ENCODE data around the gene WDR27.
"Not testable (repeated sequence)": the region's sequence is repeated elsewhere in the genome, so short reads cannot be mapped to it uniquely, and the experiment has no call there.

WDR27 gene

DNA sequence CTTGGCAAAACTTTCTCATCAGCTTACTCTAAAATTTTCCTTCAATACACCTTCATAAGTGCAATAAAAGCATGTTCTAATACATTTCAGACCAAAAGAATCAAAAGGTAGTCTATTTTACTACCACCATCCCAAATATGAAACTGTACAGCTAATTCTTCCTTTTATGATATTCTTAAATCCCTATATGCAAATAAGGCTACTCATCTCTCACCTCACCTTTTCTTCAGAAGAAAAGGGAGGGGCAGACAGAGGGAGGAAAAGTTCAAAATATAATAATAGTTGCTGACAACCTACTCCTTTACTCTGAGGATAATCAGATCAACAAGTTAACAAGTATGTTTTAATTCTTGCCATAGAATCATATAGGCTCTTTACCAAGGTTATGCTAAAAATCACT, 7.5 kb upstream of the WDR27 start:
- no peak for DNase-seq

DNA sequence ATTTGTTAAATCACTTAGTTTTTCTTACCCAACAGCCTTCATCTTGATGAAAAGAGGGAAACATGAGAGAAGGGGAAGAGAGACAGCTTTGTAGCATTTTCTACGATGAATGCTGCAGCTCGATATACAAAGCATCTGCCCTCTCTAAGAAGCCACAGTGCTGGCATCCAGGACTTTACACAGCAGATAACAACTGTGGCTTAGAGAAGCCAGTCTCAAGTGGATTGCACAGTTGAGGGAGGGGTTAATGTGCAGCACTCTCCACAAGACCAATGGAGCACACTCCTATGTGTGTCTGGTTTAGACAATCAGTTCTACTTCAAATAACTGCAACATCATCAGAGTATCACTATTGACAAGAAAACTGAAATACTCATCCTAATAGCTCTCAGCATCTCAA, 5.9 kb upstream of the WDR27 start:
- DNase-seq: no peak

DNA sequence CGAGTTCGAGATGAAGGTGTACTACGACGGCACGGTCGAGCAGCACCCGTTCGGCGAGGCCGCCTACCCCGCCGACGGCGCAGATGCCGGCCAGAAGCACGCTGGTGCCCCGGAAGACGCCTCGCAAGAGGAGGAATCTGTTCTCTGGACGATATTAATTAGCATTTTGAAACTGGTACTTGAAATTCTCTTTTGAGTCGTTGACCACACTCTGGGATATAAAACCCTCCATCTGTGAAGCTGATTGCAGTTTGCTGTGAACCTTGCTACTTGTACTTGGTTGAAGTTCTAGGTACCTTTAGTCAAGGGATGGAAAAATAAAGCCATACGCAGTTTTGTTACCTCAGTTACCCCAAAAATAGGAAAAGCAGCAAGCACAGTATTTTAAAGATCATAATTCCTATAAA, 1.0 kb upstream of the WDR27 start:
- no peak for DNase-seq

DNA sequence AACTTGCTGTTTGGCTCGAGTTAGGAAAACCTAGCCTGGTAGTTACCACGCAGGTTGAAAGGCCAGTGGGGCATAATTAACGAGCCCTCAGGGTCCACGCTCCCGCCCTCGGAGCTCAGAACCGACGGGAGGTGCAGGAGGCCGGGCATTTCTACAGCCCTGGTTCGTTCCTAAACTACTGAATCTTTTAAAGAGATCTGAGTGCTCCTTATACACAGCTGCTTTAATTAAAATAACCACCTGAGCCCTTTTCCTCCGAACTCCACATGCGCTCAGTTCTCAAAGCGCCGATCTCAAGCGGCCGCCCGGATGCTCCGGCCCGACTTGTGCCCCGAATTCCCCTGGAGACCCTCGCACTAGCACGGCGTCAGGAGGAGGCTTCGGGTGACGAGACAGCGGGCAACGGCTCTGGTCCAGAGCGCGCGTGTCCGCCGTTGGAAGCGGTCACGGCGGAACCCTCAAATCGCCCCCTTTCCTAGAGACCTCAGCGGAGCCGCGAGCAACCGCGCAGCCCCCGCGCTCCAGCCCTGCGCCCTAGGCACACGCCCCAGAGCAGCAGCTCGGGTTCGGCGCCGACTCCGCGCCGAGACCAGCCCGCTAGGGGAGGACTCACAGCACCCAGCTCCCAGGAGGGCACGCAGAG, 397 bp downstream of the WDR27 start:
- DNase-seq: peak; percentile 13

DNA sequence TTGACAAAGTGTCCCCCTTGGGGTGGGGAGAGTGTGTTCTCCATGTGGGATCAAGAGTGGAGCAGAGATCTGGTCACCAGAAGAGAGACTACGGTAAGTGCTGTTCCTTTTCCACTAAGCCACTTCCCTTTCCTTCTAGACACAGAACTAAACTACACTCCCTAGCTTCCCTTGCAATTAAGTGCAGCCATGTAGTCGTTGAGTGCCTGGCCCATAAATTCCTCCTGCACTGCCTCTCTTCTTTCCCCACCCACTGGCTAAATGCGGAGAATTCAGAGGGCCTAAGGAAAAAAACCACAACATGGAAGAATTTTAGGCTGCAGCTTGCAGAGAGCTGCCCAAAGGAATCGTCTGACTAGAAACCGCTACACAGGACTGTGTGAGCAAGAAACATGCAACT, 1.5 kb downstream of the WDR27 start:
- no peak for DNase-seq

DNA sequence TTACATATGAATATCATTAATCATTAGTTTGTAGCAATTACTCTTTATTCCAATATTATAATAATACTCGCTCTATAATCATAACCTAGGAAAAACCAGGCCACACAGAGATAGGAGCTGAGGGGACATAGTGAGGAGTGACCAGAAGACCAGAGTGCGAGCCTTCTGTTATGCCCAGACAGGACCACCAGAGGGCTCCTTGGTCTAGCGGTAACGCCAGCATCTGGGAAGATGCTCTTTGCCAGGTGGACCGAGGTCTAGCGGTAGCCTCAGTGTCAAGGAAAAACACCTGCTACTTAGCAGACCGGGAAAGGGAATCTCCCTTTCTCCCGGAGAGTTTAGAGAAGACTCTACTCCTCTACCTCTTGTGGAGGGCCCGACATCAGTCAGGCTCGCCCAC, 4.7 kb downstream of the WDR27 start:
- DNase-seq: not testable (repeated sequence)

DNA sequence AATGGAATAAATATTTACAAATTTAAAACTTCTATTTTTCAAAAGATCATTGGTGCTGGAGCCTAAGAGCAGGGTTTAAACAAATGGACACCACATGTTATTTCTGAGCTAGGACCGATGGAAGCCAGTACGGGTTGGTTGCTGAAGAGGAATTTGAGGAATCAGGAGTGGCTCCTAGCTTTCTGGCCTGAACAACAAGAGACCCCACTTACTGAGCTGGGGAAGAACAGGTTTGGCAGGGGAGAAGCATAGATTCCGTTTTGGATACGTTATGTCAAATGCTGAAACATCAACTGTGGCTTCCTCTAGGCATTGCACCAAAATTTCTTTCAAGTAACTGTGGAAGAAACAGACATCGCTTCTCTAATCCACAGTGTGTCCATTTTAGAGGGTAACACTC, 6.7 kb downstream of the WDR27 start:
- no peak for DNase-seq

DNA sequence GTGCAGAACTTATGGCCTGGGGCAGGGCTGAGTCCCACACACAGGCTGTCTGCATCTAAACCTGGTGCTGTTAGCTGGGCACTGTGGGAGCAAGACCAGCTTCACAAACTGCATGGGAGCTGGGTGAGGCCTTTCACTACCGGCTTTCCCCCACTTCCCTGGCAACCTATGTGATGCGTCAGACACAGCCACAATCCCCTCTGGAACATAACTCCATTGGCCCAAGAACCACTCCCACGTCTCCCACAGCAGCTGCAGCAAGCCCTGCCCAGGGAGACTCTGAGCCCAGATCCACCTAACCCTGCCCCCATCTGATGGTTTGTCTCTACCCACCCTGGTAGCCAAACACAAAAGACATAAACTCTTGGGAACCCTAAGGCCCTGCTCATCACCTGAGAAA, 9.3 kb downstream of the WDR27 start:
- DNase-seq: no peak

DNA sequence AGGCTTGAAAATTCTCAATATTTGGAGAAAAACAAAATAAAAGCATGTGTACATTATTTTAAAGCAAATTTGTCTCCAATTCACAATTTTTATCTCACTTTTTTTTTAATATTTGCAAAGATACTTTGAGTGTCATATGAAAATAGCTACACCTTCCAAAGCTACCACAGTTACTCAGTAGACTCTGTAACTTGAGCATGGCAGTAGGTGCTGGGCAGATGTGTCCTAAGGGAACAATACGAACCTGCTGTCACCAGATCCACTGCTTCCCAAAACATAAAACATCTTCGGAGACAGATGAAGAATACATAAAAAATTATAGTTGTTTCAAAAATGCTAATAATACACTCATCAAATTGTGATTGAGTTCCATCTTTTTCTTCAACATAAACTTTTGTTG, 10.6 kb downstream of the WDR27 start:
- no peak for DNase-seq

DNA sequence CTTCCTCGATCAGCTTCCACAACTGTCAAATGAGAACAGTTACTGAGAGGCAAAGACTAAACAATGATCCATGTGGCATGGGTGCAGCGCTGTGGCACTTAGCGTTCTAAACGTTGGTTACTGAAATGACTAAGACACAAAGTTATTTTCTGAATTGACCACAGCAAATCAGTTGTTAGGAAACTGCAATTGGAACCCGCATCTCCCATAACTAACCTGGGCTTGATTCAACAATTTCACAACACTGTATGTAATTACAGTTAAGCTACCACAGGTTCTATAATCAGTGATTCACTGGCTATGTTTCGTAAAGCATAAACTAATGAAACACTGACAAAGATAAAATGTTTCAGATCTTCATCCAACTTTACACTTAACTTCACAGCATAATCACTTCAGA, 12.5 kb downstream of the WDR27 start:
- DNase-seq: no peak

DNA sequence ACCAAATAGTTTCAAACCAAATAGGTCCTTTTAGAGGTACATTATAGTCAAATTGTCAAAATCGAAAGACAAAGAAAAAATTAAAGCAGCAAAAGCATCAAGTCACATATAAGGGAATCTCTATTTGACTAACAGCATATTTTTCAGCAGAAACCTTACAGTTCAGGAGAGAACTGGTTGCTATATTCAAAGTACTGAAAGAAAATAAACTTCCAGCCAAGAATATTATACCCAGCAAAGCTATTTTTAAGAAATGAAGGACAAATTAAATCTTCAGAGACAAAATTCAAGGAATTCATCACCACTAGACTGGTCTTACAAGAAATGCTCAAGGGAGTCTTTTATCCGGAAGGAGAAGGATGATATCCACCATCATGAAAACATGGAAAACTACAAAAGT, 16.0 kb downstream of the WDR27 start:
- no peak for DNase-seq

DNA sequence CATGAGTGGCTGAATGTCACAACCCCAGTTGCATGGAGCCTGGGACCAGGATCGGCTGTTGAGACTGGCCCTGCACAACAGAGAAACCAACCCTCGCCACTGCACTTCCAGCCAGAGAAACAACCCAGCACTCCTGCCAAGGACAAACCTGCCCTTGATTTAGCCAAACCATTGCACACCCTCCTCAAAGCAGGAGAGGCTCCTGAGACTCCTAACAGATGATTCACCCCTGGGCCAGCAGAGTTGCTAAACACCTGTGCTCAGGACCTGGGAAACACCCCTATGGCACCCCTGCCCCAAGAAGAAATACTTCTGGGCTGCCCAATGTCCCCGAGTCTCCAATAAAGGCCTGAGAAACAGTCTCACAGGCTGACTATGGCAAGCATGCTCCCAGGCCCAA, 17.8 kb downstream of the WDR27 start:
- DNase-seq: no peak

DNA sequence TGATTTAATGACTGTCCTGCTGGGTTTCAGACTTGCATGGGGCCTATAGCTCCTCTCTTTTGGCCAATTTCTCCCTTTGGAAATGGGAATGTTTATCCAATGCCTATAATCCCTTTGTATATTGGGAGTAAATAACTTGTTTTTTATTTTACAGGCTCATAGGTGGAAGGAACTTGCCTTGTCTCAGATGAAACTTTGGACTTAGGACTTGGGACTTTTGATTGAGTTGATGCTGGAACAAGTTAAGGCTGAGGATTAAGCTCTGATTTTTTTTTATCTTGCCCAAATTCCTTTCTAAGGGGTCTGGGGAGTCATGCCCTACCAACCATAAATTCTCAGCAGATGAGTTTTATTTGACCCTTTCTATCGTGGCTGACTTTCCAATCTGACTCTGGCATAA, 23.5 kb downstream of the WDR27 start:
- DNase-seq: no peak

DNA sequence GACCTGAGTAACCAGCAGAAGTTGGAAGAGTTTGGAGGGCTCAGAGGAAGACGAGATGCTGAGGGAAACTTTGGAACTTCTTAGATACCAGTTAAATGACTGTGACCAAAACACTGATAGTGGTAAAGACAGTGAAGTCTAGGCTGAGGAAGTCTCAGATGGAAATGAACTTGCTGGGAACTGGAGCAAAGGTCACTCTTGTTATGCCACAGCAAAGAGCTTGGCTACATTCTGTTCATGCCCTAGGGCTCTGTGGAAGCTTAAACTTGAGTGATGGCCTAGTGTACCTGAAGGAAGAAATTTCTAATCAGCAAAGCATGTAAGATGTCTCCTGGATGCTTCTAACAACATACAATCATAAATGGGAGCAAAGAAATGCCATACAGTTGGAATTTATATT, 24.7 kb downstream of the WDR27 start:
- DNase-seq: no peak

DNA sequence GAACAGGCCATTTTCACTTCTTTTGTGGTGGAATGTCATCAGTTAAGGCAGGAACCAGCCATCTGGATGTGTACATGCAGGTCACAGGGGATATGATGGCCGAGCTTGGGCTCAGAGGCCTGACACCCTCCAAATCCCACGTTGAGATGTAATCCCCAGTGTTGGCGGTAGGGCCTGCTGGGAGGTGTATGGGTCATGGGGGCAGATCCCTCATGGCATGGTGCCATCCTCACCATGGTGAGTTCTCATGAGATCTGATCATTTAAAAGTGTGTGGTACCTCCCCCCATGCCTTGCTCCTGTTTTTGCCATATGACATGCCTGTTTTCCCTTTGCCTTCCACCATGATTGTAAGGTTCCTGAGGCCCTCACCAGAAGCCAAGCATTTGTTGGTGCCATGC, 26.8 kb downstream of the WDR27 start:
- DNase-seq: no peak

DNA sequence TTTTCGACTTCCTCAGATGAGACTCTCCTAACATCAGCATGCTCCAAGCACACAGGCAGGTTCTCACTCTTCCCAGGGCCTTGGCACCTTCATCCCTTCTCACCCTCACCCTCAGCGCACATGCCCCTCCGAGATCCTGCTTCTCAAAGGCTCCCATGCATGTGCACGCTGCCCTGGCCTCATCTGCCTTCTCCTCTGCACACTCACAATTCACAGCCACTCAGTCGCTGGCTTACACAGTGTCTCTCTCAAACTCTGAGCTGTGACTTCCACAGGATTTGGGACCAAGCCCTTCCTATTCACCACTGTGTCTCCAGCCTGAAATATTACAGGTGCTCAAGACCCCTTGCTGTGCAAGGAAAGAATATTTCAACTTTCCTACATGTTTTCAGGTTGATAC, 30.3 kb downstream of the WDR27 start:
- DNase-seq: no peak

DNA sequence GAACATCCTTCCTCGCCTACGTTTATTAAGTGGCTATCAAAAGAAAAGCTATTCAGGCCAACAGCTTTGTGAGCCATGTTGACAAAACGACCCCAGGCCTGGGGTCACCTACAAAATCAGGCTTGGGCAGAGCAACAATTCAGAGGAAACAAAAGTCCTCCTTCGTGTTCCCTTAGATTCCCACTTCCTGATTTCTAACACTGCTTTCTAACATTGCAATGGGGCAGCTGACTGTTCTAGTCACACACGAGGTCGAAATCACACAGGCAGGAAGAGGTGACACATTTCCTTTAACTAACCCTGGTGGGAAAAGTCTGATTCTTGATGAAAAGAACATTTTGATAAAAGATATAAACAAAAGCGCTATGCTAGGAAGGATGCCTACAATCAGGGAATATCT, 31.9 kb downstream of the WDR27 start:
- peak; percentile 4 for DNase-seq

DNA sequence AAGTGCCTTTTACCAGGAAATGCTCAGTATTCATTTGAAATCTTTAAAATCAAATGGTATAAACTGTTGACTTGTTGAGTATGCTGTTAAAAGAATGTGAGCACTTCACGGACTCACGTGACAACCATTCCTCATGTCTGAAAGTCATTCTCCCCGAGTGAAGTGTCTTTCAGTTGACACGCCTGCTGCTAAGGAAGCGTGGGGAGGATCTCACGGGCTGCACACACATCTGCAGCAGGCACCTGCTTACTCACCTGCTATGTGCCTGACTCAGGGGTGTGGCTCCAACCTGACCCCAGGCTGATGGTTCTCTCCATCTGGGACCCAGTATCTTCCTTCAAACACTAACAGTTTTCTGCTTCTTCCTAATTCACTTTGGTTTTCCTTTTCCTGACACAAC, 32.7 kb downstream of the WDR27 start:
- no peak for DNase-seq

DNA sequence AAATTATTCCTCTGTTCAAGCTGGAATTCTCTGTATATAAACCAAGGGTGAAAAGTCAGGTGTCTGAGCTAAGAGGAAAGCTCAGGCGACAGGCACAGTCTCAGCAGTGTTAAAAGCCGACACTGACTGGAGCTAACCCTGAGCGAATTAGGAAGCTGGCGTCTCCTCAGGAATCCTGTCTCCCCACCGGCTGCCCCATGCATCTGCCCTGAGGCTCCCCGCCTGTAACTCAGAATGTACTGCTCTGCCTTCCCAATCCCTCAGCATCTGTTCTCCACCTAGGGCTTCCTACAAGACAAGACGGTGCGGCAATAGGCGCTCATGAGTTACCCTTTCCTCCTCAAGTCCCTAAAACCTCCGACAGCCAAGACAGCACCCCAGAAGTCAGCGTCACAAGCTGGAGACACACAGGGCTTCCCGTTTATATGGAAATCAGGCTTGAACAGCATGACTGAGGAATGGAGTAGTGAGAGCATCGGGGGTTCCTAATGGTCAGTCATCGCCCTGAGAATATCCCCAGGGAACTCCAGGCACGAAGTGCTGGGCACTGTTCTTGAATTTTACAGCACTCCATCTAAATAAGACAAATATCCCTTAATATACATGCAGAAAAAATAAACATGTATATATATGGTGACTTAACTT, 33.5 kb downstream of the WDR27 start:
- no peak for DNase-seq

DNA sequence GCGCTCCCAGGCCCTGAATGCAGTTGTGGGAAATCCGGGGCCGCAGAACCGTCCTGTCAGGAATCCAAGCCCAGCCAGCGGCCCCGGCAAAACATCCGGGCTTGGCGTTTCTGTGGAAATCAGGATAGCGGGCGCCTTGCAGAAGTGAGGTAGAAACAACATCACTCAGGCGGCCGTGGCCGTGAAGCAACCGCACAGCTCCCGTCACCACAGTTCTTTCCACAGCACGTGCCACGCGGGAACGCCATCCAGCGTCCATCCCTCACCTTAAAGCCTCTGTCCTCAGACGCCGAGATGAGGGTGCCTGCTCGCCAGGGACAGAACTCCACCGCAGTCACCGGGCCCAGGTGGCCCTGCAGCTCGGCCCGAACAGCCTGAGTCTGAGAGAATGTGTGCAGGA, 34.1 kb downstream of the WDR27 start:
- DNase-seq: no peak

DNA sequence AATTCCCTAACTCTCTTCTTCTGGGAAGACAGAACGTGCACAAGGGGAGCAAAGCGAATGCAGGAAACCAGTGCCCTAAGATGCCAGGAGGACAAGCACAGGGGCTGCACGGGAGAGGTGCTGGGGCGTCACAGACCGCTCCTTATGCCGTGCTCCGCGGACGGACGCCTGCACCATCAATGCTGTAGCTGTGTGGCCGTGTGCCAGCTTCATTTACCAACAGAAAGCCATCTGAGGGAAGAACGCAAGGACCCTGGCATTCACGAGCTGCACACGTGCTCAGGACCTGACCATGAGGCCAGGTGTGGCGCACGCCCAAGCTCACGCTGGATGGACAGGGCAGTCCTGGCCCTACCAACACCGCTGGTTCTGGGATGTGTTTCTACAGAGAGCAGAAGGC, 35.4 kb downstream of the WDR27 start:
- no peak for DNase-seq

DNA sequence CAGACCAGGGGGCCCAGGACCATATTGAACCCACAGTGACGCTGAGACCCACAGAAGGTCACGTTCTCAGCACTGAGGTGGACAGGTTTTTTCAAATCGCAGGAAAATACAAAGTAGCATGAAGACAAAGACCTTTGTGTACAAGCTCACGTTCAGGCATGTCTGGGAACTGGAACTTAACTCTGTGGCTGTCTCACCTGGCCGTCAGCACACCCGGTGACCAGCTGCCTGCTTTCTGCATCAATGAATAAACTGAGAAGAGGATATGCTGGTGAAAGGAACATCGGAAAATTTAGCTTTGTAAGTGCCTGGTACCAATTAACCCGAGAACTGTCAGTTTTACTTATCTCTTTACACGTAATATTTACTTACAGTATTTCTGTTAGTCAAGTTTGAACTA, 36.5 kb downstream of the WDR27 start:
- no peak for DNase-seq

DNA sequence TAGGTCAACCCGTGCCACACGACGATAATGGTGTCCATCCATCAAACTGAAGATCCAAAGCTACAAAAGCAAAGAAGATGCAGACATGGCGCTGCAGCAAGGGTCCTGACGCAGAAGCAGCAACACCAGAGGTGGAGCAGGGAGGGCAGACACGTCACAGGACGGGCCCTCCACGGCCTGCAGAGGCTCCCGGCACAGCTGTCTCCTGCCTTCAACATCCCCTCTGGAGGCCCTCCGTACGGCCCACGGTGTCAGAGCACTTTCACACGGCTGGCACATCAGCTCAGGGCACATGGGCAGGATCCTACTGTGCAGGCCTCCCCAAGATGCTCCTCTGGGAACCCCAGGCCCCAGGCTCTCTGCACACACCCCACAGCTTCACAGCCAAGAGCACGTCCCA, 37.6 kb downstream of the WDR27 start:
- DNase-seq: no peak

DNA sequence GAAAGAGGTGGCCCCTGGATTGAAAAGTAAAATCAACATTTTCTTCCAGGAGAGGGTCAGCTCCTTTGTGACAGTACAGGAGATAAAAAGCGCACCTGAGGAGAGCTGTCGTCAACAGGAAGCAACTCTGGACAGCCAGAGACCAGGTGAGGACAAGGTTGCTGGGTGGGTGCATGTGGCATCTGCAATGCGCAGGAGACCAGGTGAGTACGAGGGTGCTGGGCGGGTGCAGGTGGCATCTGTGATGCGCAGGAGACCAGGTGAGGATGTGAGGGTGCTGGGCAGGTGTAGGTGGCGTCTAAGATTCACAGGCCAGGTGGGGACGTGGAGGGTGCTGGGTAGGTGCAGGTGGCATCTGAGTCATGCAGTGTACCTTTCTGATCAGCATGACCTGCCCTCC, 38.4 kb downstream of the WDR27 start:
- no peak for DNase-seq

DNA sequence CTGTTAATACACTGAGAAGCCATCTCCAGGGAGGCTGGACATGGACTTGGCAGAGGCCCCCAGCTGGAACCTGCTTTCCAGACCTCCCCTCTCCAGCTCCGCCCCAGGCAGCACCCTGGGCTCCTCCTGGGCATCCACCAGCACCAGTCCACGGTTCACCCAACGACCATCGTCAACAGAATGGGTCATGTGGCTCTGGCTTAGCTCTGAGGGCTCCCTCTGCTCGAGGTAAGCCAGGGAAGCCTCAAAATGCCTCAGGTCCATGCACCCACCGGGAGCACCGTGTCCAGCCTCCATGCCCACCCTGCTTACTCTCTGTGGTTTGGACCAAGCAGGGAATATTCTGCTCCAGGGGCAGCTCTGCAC, 40.5 kb downstream of the WDR27 start:
- no peak for DNase-seq

Measured in CD4-positive, alpha-beta T cell treated with Interleukin-10 for 1 hour (primary cell).